Upper lobe of right lung (tissue), 1 donor: ENCODE measurements around the gene SUGCT. TPM values are rescaled to one million over a fixed set of nuclear protein-coding genes. Genes with fewer than 3 reads are reported as not detected.

ENCODE experiments used
- ATAC-seq: fragments of 200-7000 bp; cut with Tn5 transposase; one replicate; pipeline ENCODE4 v1.9.1; 2020; ENCODE audit warnings: mild to moderate bottlenecking, moderate library complexity
- DNase-seq: peaks from one replicate; pipeline ENCODE4 v3.0.0-alpha.2; 2020
- H3K27ac ChIP-seq: fragments of 200-600 bp; one replicate; pipeline ENCODE4 v1.8.0; 2022
- H3K27me3 ChIP-seq: fragments of 200-600 bp; one replicate; pipeline ENCODE4 v1.8.0; 2022; ENCODE audit warnings: mild to moderate bottlenecking
- H3K36me3 ChIP-seq: fragments of 200-600 bp; one replicate; pipeline ENCODE4 v1.8.0; 2022
- H3K4me1 ChIP-seq: fragments of 200-600 bp; one replicate; pipeline ENCODE4 v1.8.0; 2022
- H3K4me3 ChIP-seq: fragments of 200-600 bp; one replicate; pipeline ENCODE4 v1.8.0; 2022; ENCODE audit warnings: mild to moderate bottlenecking
- H3K9me3 ChIP-seq: fragments of 200-600 bp; one replicate; pipeline ENCODE4 v1.8.0; 2022
- CTCF ChIP-seq: fragments of 200-600 bp; IDR thresholded peaks from one replicate; pipeline ENCODE4 v1.8.0; 2022; ENCODE audit warnings: antibody characterized with exemption
- intact Hi-C: fragments of 100-400 bp; cut with DNase I; formaldehyde crosslinking; loops from one replicate; pipeline ENCODE4 v1.11.0; 2022
- total RNA-seq: library from RNA; stranded (reverse); fragmentation: NEBNext Ultra II Directional; extraction: Animal tissue kit (Norgen Biotek cat#: 25700); gene quantifications from one replicate; pipeline ENCODE4 v1.2.1, GENCODE V29; 2021
- donor health status: DM: no; HTN: yes; CAD: no; lungs with severe emphysema.

Gene SUGCT
- total RNA-seq, 1 donor from 2014 or later = 4.1 TPM

GRCh38 chr7:40194745-40195144, 59.9 kb downstream of the SUGCT start:
- TF ChIP-seq CTCF = no peak
- Histone ChIP-seq H3K4me3 (no peak overlapping the region), H3K9me3 (no peaks in the 10 kb centered on the region), H3K36me3 (no peaks in the 10 kb centered on the region), H3K27me3 (no peaks in the 10 kb centered on the region), H3K27ac (no peak overlapping the region), H3K4me1 (no peaks in the 10 kb centered on the region)
- intact Hi-C loops = no loop called here
- ATAC-seq (no peak), DNase-seq (no peak)

- DNase-seq (no peak), ATAC-seq (no peak)
- Histone ChIP-seq H3K9me3 (no peaks in the 10 kb centered on the region), H3K36me3 (no peaks in the 10 kb centered on the region), H3K27me3 (no peaks in the 10 kb centered on the region), H3K4me3 (no peak overlapping the region), H3K27ac (no peak overlapping the region), H3K4me1 (no peaks in the 10 kb centered on the region)
- TF ChIP-seq CTCF = no peak
- intact Hi-C loops = no loop called here
These were observed 62.7 kb downstream of the SUGCT start for GRCh38 chr7:40197527-40197926.

- Histone ChIP-seq H3K9me3 (no peaks in the 10 kb centered on the region), H3K27ac (no peak overlapping the region), H3K4me3 (no peak overlapping the region), H3K36me3 (no peaks in the 10 kb centered on the region), H3K27me3 (no peaks in the 10 kb centered on the region), H3K4me1 (no peaks in the 10 kb centered on the region)
- ATAC-seq = no peak
- intact Hi-C loops = no loop called here
- DNase-seq = no peak
- peak; percentile 25 for TF ChIP-seq CTCF
These were observed 64.4 kb downstream of the SUGCT start for GRCh38 chr7:40199076-40199802.

GRCh38 chr7:40200791-40201190, 66.0 kb downstream of the SUGCT start:
- DNase-seq (no peak), ATAC-seq (no peak)
- Histone ChIP-seq H3K4me3 (no peak overlapping the region), H3K27me3 (no peaks in the 10 kb centered on the region), H3K4me1 (no peaks in the 10 kb centered on the region), H3K36me3 (no peaks in the 10 kb centered on the region), H3K9me3 (no peaks in the 10 kb centered on the region), H3K27ac (no peak overlapping the region)
- no peak for TF ChIP-seq CTCF
- intact Hi-C loops = no loop called here

GRCh38 chr7:40202851-40203250, 68.0 kb downstream of the SUGCT start:
- Histone ChIP-seq H3K4me3 (no peak overlapping the region), H3K4me1 (no peaks in the 10 kb centered on the region), H3K27me3 (no peaks in the 10 kb centered on the region), H3K27ac (no peak overlapping the region), H3K9me3 (no peaks in the 10 kb centered on the region), H3K36me3 (no peaks in the 10 kb centered on the region)
- intact Hi-C loops = no loop called here
- ATAC-seq (no peak), DNase-seq (no peak)
- TF ChIP-seq CTCF = no peak

- intact Hi-C loops = no loop called here
- no peaks in the 10 kb centered on the region for H3K36me3 ChIP-seq
- no peak overlapping the region for H3K27ac ChIP-seq
- TF ChIP-seq CTCF = no peak
- no peaks in the 10 kb centered on the region for H3K4me1 ChIP-seq
- no peaks in the 10 kb centered on the region for H3K27me3 ChIP-seq
- no peak overlapping the region for H3K4me3 ChIP-seq
- DNase-seq = no peak
- no peak for ATAC-seq
- H3K9me3 ChIP-seq = no peaks in the 10 kb centered on the region
These were observed 69.8 kb downstream of the SUGCT start for GRCh38 chr7:40204581-40204980.
